AG04449 (cell line): ENCODE results near the gene ACVR1C.

Experiments
- CTCF ChIA-PET: fragments of 350-600 bp; formaldehyde crosslinking; extraction: SDS; loops from one replicate; lab custom pipeline; 2021; ENCODE audit warnings: antibody characterized with exemption; lab: Yijun Ruan, JAX
- POLR2A ChIA-PET: fragments of 400-600, 350-600 bp; formaldehyde crosslinking; extraction: SDS; loops from one replicate; lab custom pipeline; 2020; ENCODE audit warnings: antibody characterized with exemption, inconsistent platforms; lab: Yijun Ruan, JAX
- DNase-seq: peaks from one replicate; pipeline ENCODE4 v3.0.0-alpha.2; 2010; ENCODE audit warnings: low read depth, low spot score
- H3K4me3 ChIP-seq: 2 replicates; pipeline ENCODE4 v1.5.1; 2011; ENCODE audit warnings: low read depth, mild to moderate bottlenecking, control low read depth, low read length
- TF ChIP-seq, protein P1 (sequence below): IDR thresholded peaks from one replicate; pipeline ENCODE4 v1.5.1; 2011; ENCODE audit warnings: mild to moderate bottlenecking, moderate library complexity, low read length, control low read depth, inconsistent platforms; ENCODE audit not compliant: insufficient read depth; ENCODE audit errors: missing control alignments

Gene ACVR1C

GRCh38 chr2:157477919-157478318 is 150.7 kb downstream of the ACVR1C start:
- DNase-seq, result no peak
- POLR2A ChIA-PET, result no interaction called here
- TF ChIP-seq, protein P1, sequence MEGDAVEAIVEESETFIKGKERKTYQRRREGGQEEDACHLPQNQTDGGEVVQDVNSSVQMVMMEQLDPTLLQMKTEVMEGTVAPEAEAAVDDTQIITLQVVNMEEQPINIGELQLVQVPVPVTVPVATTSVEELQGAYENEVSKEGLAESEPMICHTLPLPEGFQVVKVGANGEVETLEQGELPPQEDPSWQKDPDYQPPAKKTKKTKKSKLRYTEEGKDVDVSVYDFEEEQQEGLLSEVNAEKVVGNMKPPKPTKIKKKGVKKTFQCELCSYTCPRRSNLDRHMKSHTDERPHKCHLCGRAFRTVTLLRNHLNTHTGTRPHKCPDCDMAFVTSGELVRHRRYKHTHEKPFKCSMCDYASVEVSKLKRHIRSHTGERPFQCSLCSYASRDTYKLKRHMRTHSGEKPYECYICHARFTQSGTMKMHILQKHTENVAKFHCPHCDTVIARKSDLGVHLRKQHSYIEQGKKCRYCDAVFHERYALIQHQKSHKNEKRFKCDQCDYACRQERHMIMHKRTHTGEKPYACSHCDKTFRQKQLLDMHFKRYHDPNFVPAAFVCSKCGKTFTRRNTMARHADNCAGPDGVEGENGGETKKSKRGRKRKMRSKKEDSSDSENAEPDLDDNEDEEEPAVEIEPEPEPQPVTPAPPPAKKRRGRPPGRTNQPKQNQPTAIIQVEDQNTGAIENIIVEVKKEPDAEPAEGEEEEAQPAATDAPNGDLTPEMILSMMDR, result no peak
- no peak overlapping the region for H3K4me3 ChIP-seq
- CTCF ChIA-PET, result interaction anchor here (1.2 to 1.5 kb wide), 3 partner anchors 13 to 176 kb away, joined by 3 to 6 read pairs (median 4); no protein-coding TSS in a partner anchor

GRCh38 chr2:157476953-157477709 is 151.5 kb downstream of the ACVR1C start:
- ChIA-PET POLR2A (no interaction called here), CTCF (interaction anchor here (1.3 to 1.8 kb wide), 3 partner anchors 13 to 126 kb away, joined by 3 to 6 read pairs (median 4); no protein-coding TSS in a partner anchor)
- TF ChIP-seq, protein P1, result no peak
- no peak overlapping the region for H3K4me3 ChIP-seq
- DNase-seq, result no peak
